ENCODE measurements around the gene GPR17. TPM values are rescaled to one million over a fixed set of nuclear protein-coding genes. Genes with fewer than 3 reads are reported as not detected.

GPR17 gene
- total and polyA plus RNA-seq, 2 experiments from 2014 or later, result 0.39 TPM; not detected in 1

DNA sequence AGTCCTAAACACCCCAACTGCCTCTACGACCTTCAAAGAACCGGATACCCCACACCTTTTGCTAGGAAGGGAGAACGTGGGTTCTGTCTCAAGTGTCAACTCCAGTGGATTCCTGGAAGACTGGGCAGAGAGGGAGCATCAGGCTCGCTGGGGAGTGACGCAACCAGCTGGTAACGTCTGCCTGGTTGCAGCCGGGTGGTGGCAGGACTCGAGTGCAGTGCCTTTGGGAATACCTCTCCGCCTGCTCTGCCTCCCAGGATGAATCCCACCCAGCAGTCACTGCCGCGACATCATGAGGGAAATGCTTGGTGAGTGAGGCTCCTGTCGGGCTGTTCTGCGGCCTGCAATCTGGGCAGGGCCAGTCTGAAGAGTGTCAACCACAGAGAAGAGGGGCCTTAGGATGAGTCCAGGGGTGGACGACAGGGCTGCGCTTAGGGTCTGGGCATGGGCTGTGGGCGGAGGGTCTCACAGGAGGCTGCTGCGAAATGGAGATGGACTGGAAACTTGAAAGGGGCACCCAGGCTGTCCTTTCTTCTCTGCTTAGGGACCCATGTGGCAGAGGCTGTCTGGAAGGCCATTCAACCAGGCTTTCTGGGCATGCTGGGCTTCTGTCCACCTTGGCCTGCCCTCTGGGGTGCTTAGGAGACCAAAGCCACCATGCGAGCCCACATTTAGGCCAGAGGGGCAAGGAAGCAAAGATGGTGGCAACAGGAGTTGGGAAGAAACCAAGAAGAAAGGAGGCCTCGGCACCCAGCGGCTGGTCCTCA, 12.9 kb downstream of the GPR17 start:
- H3K4me1 ChIP-seq (ENCODE audit: insufficient read depth), result peaks cover 4% of the 10 kb centered on the region
- WGBS (ENCODE audit: low lambda C conversion rate, missing lambda C conversion rate), result 92% methylated on average over 20 of the region's 20 CpGs
- no peaks in the 10 kb centered on the region for H3K36me3 ChIP-seq (replicated peaks; ENCODE audit: insufficient read depth, low read depth)
- H3K79me2 ChIP-seq, result no peaks in the 10 kb centered on the region
- H3K4me2 ChIP-seq, result no peak overlapping the region
- no peaks in the 10 kb centered on the region for H4K20me1 ChIP-seq (ENCODE audit: insufficient read depth, poor library complexity, severe bottlenecking)
- no peaks in the 10 kb centered on the region for H3K9me3 ChIP-seq (ENCODE audit: low read depth)
- peaks cover 4% of the 10 kb centered on the region for H3K27me3 ChIP-seq
- no peak for DNase-seq (ENCODE audit: low spot score)
- H3K9me2 ChIP-seq (replicated peaks; ENCODE audit: insufficient read depth), result no peaks in the 10 kb centered on the region
- TF ChIP-seq, protein P1, sequence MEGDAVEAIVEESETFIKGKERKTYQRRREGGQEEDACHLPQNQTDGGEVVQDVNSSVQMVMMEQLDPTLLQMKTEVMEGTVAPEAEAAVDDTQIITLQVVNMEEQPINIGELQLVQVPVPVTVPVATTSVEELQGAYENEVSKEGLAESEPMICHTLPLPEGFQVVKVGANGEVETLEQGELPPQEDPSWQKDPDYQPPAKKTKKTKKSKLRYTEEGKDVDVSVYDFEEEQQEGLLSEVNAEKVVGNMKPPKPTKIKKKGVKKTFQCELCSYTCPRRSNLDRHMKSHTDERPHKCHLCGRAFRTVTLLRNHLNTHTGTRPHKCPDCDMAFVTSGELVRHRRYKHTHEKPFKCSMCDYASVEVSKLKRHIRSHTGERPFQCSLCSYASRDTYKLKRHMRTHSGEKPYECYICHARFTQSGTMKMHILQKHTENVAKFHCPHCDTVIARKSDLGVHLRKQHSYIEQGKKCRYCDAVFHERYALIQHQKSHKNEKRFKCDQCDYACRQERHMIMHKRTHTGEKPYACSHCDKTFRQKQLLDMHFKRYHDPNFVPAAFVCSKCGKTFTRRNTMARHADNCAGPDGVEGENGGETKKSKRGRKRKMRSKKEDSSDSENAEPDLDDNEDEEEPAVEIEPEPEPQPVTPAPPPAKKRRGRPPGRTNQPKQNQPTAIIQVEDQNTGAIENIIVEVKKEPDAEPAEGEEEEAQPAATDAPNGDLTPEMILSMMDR (IDR thresholded peaks at IDR 0.05; ENCODE audit: poor library complexity), result no peak
- TF ChIP-seq EZH2 (IDR thresholded peaks at IDR 0.05; ENCODE audit: borderline replicate concordance) (no peak), EZH2phosphoT487 (IDR thresholded peaks at IDR 0.05; ENCODE audit: low read depth, severe bottlenecking, unreplicated experiment) (no peak)
- no peak overlapping the region for H2AFZ ChIP-seq
- no peak overlapping the region for H3K27ac ChIP-seq
- H3K4me3 ChIP-seq, result no peak overlapping the region

DNA sequence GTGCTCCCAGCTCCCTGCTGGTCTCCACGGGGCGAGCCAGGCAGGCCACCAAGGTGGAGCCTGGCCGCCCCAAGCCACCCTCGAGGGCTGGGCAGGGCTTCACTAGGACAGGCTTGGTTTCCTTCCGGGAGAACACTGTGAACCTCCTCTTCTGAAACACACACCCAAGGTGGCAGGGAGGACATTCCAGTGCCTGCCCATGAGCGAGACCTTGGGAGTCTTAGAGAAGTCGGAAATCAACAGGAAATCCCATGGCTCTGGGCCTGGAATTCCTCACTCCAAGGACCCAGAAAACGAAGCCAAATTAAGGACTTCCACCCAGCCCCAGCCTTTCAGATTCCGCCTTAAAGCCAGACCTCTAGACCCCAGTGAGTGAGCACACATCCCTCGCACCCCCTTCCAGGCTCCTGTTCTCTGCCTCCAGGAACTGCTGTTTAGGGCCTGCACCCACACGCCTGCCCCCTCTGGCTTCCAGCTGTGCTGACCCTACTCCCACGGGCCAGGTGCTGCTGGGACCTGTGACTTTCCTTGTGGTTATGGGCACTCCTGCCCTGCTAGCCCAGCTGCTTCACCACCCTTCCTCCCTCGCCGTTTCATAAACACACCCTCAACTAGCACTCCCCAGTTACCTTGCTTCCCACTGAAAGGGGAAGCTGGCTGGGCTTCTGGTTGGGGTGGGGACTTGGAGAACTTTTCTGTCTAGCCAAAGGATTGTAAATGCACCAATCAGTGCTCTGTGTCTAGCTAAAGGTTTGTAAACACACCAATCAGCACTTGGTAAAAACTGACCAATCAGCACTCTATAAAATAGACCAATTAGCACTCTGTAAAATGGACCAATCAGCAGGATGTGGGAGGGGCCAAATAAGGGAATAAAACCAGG, 13.7 kb downstream of the GPR17 start:
- Histone ChIP-seq H3K4me2 (no peak overlapping the region), H3K4me3 (no peak overlapping the region), H3K27me3 (peaks cover 10% of the 10 kb centered on the region), H3K79me2 (no peaks in the 10 kb centered on the region), H3K36me3 (replicated peaks; ENCODE audit: insufficient read depth, low read depth) (no peaks in the 10 kb centered on the region), H2AFZ (no peak overlapping the region), H3K27ac (no peak overlapping the region), H3K9me3 (ENCODE audit: low read depth) (no peaks in the 10 kb centered on the region), H3K9me2 (replicated peaks; ENCODE audit: insufficient read depth) (no peaks in the 10 kb centered on the region), H3K4me1 (ENCODE audit: insufficient read depth) (peaks cover 8% of the 10 kb centered on the region), H4K20me1 (ENCODE audit: insufficient read depth, poor library complexity, severe bottlenecking) (no peaks in the 10 kb centered on the region)
- WGBS (ENCODE audit: low lambda C conversion rate, missing lambda C conversion rate), result 93% methylated on average over 14 of the region's 14 CpGs
- DNase-seq (ENCODE audit: low spot score), result no peak
- TF ChIP-seq EZH2 (IDR thresholded peaks at IDR 0.05; ENCODE audit: borderline replicate concordance) (no peak), EZH2phosphoT487 (IDR thresholded peaks at IDR 0.05; ENCODE audit: low read depth, severe bottlenecking, unreplicated experiment) (no peak)
- TF ChIP-seq, protein P1 (IDR thresholded peaks at IDR 0.05; ENCODE audit: poor library complexity), result no peak

DNA sequence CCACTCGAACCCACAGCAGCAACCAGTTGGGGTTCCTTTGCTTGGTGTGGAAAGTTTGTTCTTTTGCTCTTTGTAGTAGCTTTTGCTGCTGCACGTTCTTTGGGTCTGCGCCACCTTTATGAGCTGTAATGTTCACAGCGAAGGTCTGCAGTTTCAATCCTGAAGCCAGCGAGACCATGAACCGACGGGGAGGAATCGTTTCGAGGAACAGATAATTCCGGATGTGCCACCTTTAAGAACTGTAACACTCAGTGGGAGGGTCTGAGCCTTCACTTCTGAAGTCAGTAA, 14.3 kb downstream of the GPR17 start:
- Histone ChIP-seq H3K4me1 (ENCODE audit: insufficient read depth) (peaks cover 11% of the 10 kb centered on the region), H3K4me2 (no peak overlapping the region), H3K27me3 (peaks cover 16% of the 10 kb centered on the region), H3K9me3 (ENCODE audit: low read depth) (no peaks in the 10 kb centered on the region), H4K20me1 (ENCODE audit: insufficient read depth, poor library complexity, severe bottlenecking) (no peaks in the 10 kb centered on the region), H3K79me2 (no peaks in the 10 kb centered on the region), H2AFZ (no peak overlapping the region), H3K9me2 (replicated peaks; ENCODE audit: insufficient read depth) (no peaks in the 10 kb centered on the region), H3K36me3 (replicated peaks; ENCODE audit: insufficient read depth, low read depth) (no peaks in the 10 kb centered on the region), H3K27ac (no peak overlapping the region), H3K4me3 (no peak overlapping the region)
- TF ChIP-seq EZH2phosphoT487 (IDR thresholded peaks at IDR 0.05; ENCODE audit: low read depth, severe bottlenecking, unreplicated experiment) (no peak), EZH2 (IDR thresholded peaks at IDR 0.05; ENCODE audit: borderline replicate concordance) (no peak)
- TF ChIP-seq, protein P1 (IDR thresholded peaks at IDR 0.05; ENCODE audit: poor library complexity), result no peak
- WGBS (ENCODE audit: low lambda C conversion rate, missing lambda C conversion rate), result 94% methylated on average over 10 of the region's 10 CpGs
- DNase-seq (ENCODE audit: low spot score), result no peak
